ENCODE data around the gene GMEB2. TPM values are rescaled to one million over a fixed set of nuclear protein-coding genes. Genes with fewer than 3 reads are reported as not detected.
"Not testable (repeated sequence)": the region's sequence is repeated elsewhere in the genome, so short reads cannot be mapped to it uniquely, and the experiment has no call there.

The GMEB2 gene
- polyA plus RNA-seq, 1 donor: 6.8 TPM

- no peak for DNase-seq (ENCODE audit: low read depth)
Observed at GRCh38 chr20:63572071-63572787, 54.7 kb downstream of the GMEB2 start.

- DNase-seq (ENCODE audit: low read depth): not testable (repeated sequence)
Observed at GRCh38 chr20:63571087-63571478, 55.8 kb downstream of the GMEB2 start.

- no peak for DNase-seq (ENCODE audit: low read depth)
Observed at GRCh38 chr20:63570281-63571086, 56.4 kb downstream of the GMEB2 start.

DNA sequence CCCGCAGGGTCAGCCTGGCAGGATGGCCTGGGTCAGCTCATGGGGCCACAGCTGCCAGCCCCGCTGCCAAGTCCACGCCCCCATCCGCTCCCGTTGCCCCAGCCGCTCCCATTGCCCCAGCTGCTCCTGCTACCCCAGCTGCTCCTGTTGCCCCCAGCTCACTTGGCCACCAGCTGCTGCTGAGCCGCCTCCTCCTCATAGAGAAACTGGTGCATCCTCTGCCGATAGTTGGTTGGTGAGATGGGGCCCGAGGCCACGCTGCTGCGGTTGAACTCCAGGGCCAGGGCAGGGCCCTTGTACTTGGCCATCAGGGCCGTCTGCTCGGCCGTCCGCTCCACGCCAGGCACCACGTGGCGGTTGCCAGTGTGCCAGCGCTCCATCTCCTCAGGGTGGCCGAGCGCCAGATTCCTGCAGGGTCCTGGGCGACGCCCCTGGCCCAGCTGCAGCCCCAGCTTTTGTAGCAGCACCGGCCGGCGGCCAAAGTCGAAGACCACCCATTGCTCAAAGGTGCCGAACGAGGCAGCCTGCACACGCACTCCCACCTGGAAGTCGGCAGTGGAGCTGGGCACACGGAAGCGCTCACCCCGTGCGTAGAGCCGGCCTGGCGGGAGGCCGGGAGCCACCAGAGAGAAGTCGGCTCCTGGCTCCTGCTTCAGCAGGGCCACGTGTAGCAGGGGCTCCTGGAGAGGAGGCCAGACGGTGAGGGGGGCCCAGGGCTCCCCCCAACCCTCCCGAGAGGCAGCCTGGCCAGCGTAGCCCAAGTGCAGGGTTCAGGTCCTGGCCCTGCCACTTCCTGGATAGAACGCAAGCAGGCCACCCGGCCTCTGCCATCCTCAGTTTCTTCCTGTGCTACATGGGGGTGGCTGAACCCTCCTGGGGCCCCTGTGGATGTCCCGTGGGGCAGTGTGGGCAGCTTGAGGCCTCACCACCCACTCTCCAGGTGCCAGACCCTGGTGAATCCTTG lies 57.6 kb downstream of the GMEB2 start:
- DNase-seq (ENCODE audit: low read depth): no peak

DNA sequence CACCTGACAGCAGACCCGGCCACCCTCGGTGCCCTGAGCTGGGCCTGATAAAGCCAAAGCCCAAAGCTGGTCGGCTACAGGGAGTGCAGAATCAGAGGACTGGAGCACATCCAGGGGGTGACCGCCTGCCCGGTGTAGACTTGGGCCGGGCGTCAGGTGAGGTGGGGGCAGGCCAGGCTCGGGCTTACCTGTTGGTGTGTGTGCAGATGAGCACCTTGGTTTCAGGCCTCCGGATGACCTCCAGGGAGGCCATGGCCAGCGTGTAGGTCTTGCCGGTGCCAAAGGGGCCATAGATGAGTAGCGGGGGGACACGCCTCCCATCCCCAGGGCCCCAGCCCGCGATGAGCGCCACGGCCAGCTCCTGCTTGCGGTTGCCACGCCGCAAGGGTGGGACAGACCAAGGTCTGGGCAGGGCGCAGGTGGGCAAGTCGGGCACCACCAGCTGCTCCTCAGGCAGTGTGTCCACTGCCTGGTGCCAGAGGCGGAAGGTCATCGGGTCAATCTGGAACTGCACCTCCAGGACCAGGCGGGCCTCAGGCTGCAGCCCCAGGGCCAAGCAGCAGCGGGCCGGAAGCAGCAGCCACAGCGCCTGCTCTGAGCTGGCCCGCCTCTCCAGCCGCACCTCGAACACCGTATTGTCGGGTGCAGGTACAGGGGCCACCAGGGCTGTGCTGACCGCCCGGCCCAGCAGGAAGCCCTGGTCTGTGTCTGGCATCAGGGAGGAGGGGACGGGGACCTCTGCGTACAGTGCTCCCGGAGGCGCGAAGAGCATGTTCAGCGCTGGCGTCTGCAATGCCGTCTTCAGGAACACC lies 58.5 kb downstream of the GMEB2 start:
- DNase-seq (ENCODE audit: low read depth): no peak

- no peak for DNase-seq (ENCODE audit: low read depth)
Observed at GRCh38 chr20:63567386-63568169, 59.3 kb downstream of the GMEB2 start.

DNA sequence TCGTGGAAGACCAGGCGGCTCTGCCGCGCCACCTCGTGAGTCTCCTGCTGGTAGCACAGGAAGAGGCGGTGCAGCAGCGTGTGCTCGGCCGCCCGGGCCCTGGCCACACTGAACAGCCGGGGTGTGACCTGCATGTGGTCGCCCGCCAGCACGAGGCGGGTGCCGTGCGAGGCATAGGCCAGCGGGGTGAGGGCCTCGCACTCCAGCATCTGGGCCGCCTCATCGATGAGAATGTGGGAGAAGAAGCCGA lies 59.8 kb downstream of the GMEB2 start:
- DNase-seq (ENCODE audit: low read depth): no peak

DNA sequence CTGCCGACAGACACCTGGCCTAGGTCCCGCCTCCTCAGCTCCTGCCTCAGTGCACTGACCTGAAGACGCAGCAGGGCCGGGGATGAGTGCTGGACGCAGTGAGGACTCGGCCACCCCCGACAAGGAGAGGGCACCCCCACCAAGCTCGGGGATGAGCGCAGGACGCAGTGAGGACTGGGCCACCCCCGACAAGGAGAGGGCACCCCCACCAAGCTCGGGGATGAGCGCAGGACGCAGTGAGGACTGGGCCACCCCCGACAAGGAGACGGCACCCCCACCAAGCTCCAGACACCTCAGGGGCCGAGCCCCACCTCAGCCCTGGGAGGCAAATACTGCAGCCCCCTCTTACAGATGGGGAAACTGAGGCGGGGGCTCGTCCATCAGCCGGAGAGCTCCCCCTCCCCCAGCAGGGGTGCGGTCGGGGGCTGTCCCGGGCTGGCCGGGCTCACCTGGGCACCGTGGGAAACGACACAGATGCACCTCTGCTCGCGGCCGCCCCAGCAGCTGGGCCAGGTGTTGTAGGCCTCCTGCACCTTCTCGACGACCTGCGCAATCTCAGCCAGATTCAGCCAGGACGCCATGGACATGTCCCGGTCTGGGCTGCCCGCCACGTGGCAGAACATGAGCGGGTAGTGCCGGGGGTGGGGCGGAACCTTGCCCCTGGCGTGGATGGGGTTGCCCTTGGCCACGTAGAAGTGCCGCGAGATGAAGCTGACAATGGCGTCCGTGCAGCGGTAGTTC lies 60.3 kb downstream of the GMEB2 start:
- DNase-seq (ENCODE audit: low read depth): no peak

- no peak for DNase-seq (ENCODE audit: low read depth)
Observed at GRCh38 chr20:63565699-63566335, 61.1 kb downstream of the GMEB2 start.

DNA sequence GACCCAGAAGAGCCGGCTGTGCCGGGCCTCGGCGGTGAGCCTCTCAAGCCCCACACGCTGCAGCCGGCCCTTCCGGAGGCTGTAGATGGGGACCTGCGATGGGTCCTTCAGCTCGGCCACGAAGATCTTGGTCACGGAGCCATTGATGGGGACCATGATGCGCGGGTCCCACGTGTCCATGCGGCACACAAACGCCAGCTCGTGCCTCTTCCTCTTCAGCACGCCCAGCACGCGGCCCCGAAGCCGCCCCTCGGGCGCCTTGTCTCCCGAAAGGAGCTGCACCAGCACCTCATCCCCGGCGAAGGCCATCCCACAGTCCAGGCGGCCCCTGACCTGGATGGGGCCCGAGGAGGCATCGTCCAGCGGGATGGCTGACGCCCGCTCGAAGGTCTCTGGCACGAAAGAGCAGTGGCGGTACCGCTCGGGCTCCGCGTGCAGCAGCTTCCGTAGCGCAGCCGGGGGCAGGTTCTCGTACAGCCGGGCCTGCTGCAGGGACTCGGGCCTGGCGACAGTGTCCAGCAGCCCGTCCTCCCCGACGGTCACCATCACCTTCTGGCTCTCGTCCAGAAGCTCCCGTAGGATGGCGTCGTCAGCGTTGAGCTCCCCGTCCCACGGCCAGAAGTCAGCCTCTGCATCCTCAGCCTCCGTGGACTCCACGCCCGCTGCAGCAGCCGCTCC lies 61.7 kb downstream of the GMEB2 start:
- no peak for DNase-seq (ENCODE audit: low read depth)

GRCh38 chr20:63564036-63564810 lies 62.7 kb downstream of the GMEB2 start:
- DNase-seq (ENCODE audit: low read depth): no peak

GRCh38 chr20:63563225-63563935 lies 63.5 kb downstream of the GMEB2 start:
- no peak for DNase-seq (ENCODE audit: low read depth)

DNA sequence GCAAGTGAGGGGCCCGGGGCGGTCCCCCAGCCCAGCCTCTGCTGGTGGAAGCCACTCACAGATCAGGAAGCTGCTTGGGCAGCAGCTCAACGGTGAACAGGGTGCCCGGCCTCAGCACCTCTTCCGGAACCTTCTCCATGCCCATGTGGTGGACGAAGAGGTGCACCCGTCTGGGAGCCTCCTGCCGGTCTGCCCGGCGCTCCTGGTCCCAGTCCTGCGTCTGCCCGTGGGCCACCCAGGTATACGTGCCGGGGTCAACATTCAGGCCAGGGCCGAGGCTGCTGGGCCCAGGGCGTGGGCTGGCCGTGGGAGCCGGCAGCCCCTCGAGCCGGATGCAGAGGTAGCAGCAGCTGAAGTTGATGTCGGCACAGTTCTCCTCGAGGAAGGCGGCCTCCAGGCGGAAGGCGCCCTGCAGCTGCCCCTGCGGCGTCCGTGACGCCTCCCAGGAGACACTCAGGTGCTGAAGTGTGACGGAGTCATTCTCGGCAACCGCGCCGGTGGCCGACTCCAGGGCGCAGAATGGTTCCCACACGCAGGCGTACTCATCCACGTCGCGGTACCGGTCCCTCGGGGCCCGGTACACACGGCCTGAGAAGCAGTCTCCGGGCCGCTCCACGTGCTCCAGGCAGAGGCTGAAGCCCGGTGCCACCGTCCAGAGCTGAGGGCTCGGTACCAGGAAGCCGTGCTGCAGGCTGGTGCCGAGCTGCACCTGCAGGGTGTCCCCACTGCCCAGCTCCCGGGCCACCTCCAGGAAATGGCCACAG lies 64.3 kb downstream of the GMEB2 start:
- no peak for DNase-seq (ENCODE audit: low read depth)

DNA sequence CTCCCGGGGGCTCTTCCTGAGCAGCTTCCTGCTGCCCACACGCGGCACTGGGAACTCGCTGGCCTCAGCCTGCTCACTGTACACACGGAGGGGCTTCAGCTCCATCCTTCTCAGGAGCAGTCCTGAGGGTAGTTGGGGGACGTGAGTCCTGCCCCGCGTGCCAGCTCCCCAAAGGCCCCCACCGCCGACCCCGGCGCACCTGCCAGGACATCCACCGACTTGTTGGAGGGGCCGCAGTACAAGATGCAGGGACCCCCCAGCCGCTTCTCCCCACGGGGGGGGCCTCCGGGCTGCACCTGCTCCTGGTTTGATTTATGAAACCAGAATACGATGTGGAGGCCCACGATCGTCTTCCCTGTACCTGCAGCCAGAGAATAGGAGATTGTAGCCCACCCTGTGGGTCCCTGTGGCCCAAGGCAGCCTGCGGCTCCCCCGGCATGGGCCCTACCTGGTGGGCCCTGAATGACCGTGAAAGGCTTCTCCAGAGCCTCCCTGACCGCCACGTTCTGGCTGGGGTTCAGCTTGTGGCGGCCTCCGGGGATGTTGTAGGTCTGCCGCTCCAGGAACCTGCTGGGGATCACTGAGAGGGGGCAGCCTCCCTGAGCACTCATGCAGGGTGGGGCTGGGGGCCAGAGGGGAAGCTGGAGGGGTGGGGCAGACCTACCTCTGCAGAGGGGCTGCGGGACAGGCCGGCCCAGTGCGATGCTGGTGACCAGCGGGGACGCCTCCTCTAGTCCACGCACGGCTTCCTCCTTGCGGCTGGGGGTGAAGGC lies 65.1 kb downstream of the GMEB2 start:
- no peak for DNase-seq (ENCODE audit: low read depth)

DNA sequence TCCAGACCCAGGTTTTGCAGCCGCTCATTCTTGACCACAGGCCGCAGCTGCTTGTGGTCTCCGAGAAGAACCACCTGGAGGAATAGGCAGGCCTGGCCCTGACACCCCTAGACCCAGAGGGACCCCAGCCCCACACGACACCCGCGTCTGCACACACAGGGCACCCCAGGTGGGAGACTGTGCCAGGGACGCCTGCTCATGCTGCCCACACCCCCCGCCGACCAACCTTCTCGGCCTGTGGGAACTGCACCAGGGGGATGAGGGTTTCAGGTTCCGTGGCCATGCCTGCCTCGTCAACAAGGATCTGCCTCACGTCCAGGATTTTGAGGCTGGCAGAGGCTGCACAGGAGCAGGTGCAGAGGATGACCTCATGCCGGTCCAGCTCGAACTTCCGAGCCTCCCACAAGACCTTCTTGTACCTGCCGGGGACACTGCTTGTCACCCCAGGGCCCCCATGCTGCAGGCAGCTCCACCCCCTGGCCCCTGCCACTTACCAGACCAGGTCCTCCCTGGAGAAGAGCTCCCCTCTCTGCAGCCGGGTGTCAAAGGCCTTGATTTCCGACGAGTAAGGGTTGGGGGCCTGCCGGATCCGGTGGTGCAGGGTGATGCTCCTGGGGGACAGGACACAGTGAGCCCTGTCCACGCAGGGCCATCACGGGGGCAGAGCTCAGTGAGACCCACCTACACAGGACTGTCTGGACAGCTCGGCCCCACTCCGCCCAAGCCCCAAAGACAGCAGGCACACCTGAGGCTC lies 65.9 kb downstream of the GMEB2 start:
- no peak for DNase-seq (ENCODE audit: low read depth)

Data from forelimb muscle (tissue), 1 donor.